ENCODE data around the gene DNMT3L. TPM values are rescaled to one million over a fixed set of nuclear protein-coding genes. Genes with fewer than 3 reads are reported as not detected.
"Not testable (repeated sequence)": the region's sequence is repeated elsewhere in the genome, so short reads cannot be mapped to it uniquely, and the experiment has no call there.

Gene DNMT3L
- total and polyA plus RNA-seq, 7 donors = not detected

- Histone ChIP-seq H3K4me1 (peaks cover 0 to 11% (median 7%) of the 10 kb centered on the region in 4 donors), H3K27me3 (peaks cover 6 to 41% (median 27%) of the 10 kb centered on the region in 3 donors), H3K4me3 (peak within 1 kb of the TSS in 2 of 4 donors; percentile 17 to 26), H3K27ac (no peak within 1 kb of the TSS), H3K36me3 (no peaks in the 10 kb centered on the region), H3K9me3 (no peaks in the 10 kb centered on the region)
- TF ChIP-seq POLR2AphosphoS5 (IDR thresholded peaks at IDR 0.05) (no peak), CTCF (IDR thresholded peaks at IDR 0.05) (no peak), POLR2A (IDR thresholded peaks at IDR 0.05) (no peak), EP300 (IDR thresholded peaks at IDR 0.05) (no peak)
- 22 to 45% methylated on average over 56 of the region's 56 CpGs for WGBS, 2 donors
- no peak for DNase-seq
- intact Hi-C loops (cut with DNase I) = no loop called here
Measured at GRCh38 chr21:44285138-44285992, 23.7 kb upstream of the DNMT3L start, which contains the start of gene AIRE. AIRE (plus strand) TSS chr21:44285876; CDS start chr21:44286007, 131 bp downstream.

GRCh38 chr21:44283948-44284347 lies 22.3 kb upstream of the DNMT3L start:
- DNase-seq = no peak
- Histone ChIP-seq H3K4me3 (no peak overlapping the region), H3K4me1 (peaks cover 0 to 11% (median 7%) of the 10 kb centered on the region in 4 donors), H3K9me3 (no peaks in the 10 kb centered on the region), H3K36me3 (no peaks in the 10 kb centered on the region), H3K27me3 (peaks cover 6 to 41% (median 27%) of the 10 kb centered on the region in 3 donors), H3K27ac (no peak overlapping the region)
- TF ChIP-seq POLR2A (IDR thresholded peaks at IDR 0.05) = no peak
- TF ChIP-seq POLR2AphosphoS5 (IDR thresholded peaks at IDR 0.05) = no peak
- TF ChIP-seq CTCF (IDR thresholded peaks at IDR 0.05) = no peak
- TF ChIP-seq EP300 (IDR thresholded peaks at IDR 0.05) = no peak
- 70 to 89% methylated on average over 11 of the region's 11 CpGs for WGBS, 2 donors
- intact Hi-C loops (cut with DNase I) = no loop called here

GRCh38 chr21:44283211-44283785 lies 21.6 kb upstream of the DNMT3L start:
- intact Hi-C loops (cut with DNase I); H3K9me3 ChIP-seq; H3K27ac ChIP-seq; H3K36me3 ChIP-seq; DNase-seq; H3K4me3 ChIP-seq: not testable (repeated sequence)
- 77 to 80% methylated on average over 11 of the region's 11 CpGs for WGBS, 2 donors
- H3K4me1 ChIP-seq = peaks cover 0 to 11% (median 7%) of the 10 kb centered on the region in 4 donors
- peaks cover 6 to 39% (median 27%) of the 10 kb centered on the region in 3 donors for H3K27me3 ChIP-seq

GRCh38 chr21:44282370-44282769 lies 20.7 kb upstream of the DNMT3L start:
- intact Hi-C loops (cut with DNase I) = no loop called here
- Histone ChIP-seq H3K27ac (no peak overlapping the region), H3K4me3 (no peak overlapping the region), H3K27me3 (peaks cover 6 to 30% (median 23%) of the 10 kb centered on the region in 3 donors), H3K36me3 (no peaks in the 10 kb centered on the region), H3K4me1 (peaks cover 0 to 11% (median 7%) of the 10 kb centered on the region in 4 donors), H3K9me3 (no peaks in the 10 kb centered on the region)
- no peak for DNase-seq
- TF ChIP-seq EP300 (IDR thresholded peaks at IDR 0.05) (no peak), POLR2A (IDR thresholded peaks at IDR 0.05) (no peak)
- WGBS, 2 donors = 90% methylated on average over 9 of the region's 9 CpGs

- Histone ChIP-seq H3K36me3 (no peaks in the 10 kb centered on the region), H3K4me3 (no peak overlapping the region), H3K27ac (no peak overlapping the region), H3K4me1 (peaks cover 0 to 11% (median 7%) of the 10 kb centered on the region in 4 donors), H3K27me3 (peaks cover 5 to 24% (median 17%) of the 10 kb centered on the region in 3 donors), H3K9me3 (no peaks in the 10 kb centered on the region)
- 91 to 95% methylated on average over 9 of the region's 9 CpGs for WGBS, 2 donors
- DNase-seq = no peak
- intact Hi-C loops (cut with DNase I) = no loop called here
- TF ChIP-seq POLR2A (IDR thresholded peaks at IDR 0.05) (no peak), CTCF (IDR thresholded peaks at IDR 0.05) (no peak)
Measured at GRCh38 chr21:44281801-44282200, 20.1 kb upstream of the DNMT3L start.
